ENCODE data around the gene CBX2.

The CBX2 gene

GRCh38 chr17:79742951-79743476, 34.9 kb upstream of the CBX2 start:
- H3K27ac ChIP-seq (replicated peaks), result no peak overlapping the region
- no peak for DNase-seq (ENCODE audit: low read depth in 1 of 2, low spot score in 1 of 2)
- TF ChIP-seq SPI1 (IDR thresholded peaks at IDR 0.05; ENCODE audit: borderline replicate concordance, low read depth) (no peak), REST (IDR thresholded peaks at IDR 0.05; ENCODE audit: insufficient replicate concordance, low read depth) (no peak), CTCF (IDR thresholded peaks at IDR 0.05; ENCODE audit: insufficient read depth, low read length) (no peak), POLR2AphosphoS5 (IDR thresholded peaks at IDR 0.05; ENCODE audit: low read depth) (no peak), GABPA (IDR thresholded peaks at IDR 0.05; ENCODE audit: low read depth) (no peak)
- no peak overlapping the region for H3K4me3 ChIP-seq (replicated peaks; ENCODE audit: insufficient read depth, low read length)
- H3K27me3 ChIP-seq (ENCODE audit: insufficient read depth, poor library complexity, severe bottlenecking), result peaks cover 38% of the 10 kb centered on the region

- Histone ChIP-seq H3K27ac (replicated peaks) (no peak overlapping the region), H3K4me3 (replicated peaks; ENCODE audit: insufficient read depth, low read length) (no peak overlapping the region), H3K27me3 (ENCODE audit: insufficient read depth, poor library complexity, severe bottlenecking) (peaks cover 41% of the 10 kb centered on the region)
- DNase-seq (ENCODE audit: low read depth in 1 of 2, low spot score in 1 of 2), result no peak
- no peak for TF ChIP-seq REST (IDR thresholded peaks at IDR 0.05; ENCODE audit: insufficient replicate concordance, low read depth)
- TF ChIP-seq SPI1 (IDR thresholded peaks at IDR 0.05; ENCODE audit: borderline replicate concordance, low read depth), result no peak
- TF ChIP-seq CTCF (IDR thresholded peaks at IDR 0.05; ENCODE audit: insufficient read depth, low read length), result no peak
- no peak for TF ChIP-seq POLR2AphosphoS5 (IDR thresholded peaks at IDR 0.05; ENCODE audit: low read depth)
- no peak for TF ChIP-seq GABPA (IDR thresholded peaks at IDR 0.05; ENCODE audit: low read depth)
Observed at GRCh38 chr17:79743614-79744013, 34.3 kb upstream of the CBX2 start.

- TF ChIP-seq CTCF (IDR thresholded peaks at IDR 0.05; ENCODE audit: insufficient read depth, low read length), result no peak
- no peak for TF ChIP-seq REST (IDR thresholded peaks at IDR 0.05; ENCODE audit: insufficient replicate concordance, low read depth)
- TF ChIP-seq POLR2AphosphoS5 (IDR thresholded peaks at IDR 0.05; ENCODE audit: low read depth), result no peak
- no peak for TF ChIP-seq GABPA (IDR thresholded peaks at IDR 0.05; ENCODE audit: low read depth)
- no peak for TF ChIP-seq SPI1 (IDR thresholded peaks at IDR 0.05; ENCODE audit: borderline replicate concordance, low read depth)
- H3K27me3 ChIP-seq (ENCODE audit: insufficient read depth, poor library complexity, severe bottlenecking), result peaks cover 42% of the 10 kb centered on the region
- no peak overlapping the region for H3K27ac ChIP-seq (replicated peaks)
- DNase-seq (ENCODE audit: low read depth in 1 of 2, low spot score in 1 of 2), result no peak
- H3K4me3 ChIP-seq (replicated peaks; ENCODE audit: insufficient read depth, low read length), result no peak overlapping the region
Observed at GRCh38 chr17:79745641-79746105, 32.3 kb upstream of the CBX2 start.

Measured in HL-60 (cell line).